Frontal cortex (tissue), 4 donors: ENCODE data around the gene SRSF5. TPM values are rescaled to one million over a fixed set of nuclear protein-coding genes. Genes with fewer than 3 reads are reported as not detected.
A peak's percentile ranks its signal among the peaks of the same experiment; 100 is the strongest.
"Not testable (repeated sequence)": the region's sequence is repeated elsewhere in the genome, so short reads cannot be mapped to it uniquely, and the experiment has no call there.

Source experiments
- DNase-seq, 2 donors: peaks; one replicate each; pipeline ENCODE4 v3.0.0; 2012; ENCODE audit warnings: low spot score in 2 of 2
- FAIRE-seq: peaks from 2 replicates; lab custom pipeline; 2012; peaks lifted over from hg19 to GRCh38; lab: Jason Lieb, UNC
- small RNA-seq: library from RNA; depleted of rRNA; stranded (forward); fragments of <200 nt; gene quantifications from one replicate; pipeline ENCODE3, GENCODE V24; 2014
- total RNA-seq: library from RNA; depleted of rRNA; stranded (reverse); fragments of >200 nt; gene quantifications from one replicate; pipeline ENCODE4 v1.2.3, GENCODE V29; 2014
- donor health status: control.
- donor health status: control.
- donor health status: control.

SRSF5 gene
- total RNA-seq, 1 donor from 2014 or later, result 120 TPM

DNA sequence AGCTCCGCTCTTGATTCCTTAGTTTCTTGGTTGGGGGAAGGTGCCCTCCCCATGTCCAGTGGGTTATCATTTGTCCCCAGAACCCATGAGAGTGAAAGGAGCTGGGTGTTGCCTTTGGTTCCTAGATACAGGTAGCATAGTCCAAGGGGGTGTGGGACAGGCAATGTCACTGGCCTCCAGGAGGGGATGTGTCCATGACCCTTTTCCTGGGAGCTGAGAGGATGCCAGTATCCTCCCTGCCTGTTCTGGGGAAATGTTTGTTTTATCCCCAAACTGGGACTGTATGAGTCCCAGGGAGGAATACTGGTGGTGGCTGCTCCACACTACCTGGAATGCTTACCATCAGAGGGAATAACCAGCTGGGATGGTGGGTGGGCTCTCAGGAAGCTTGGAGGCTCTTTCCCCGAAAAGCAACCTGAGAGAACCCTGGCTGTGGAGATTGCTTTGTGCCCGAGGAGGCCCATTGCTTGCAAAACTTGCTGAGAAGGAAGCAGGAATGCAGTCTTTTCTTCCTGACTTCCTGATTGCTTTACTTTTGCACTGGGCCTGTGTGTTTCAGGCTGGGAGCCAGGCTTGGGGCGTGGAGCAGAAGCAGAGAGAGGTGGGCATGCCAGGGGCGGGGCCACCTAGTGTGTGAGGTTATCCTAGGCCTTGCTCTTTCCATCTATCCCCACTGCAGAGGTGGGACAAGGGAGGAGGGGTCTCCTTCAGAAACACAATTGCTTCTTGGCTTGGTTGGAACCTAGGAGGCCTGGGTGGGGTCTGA is 30.8 kb downstream of the SRSF5 start:
- FAIRE-seq (no peak), DNase-seq (no peak)

DNA sequence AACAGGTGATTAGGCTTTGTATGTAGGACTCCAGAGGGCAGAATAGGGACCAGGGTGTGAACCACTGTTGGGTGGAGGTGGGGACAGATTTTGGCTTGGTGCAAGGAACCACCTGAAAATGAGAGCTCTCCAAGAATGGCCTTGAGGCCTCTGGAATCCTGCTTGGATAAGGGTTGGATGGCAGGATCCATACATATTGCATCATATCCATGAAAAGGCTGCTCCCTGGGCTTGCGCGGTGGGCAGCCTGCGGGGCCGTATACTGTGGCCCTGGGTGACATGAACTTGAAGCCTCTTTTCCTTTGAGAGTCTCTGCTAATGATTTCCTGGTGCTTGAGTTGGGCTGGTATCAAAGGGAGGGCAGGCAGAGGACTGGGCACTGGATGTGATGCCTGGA is 31.4 kb downstream of the SRSF5 start:
- FAIRE-seq, result no peak
- no peak for DNase-seq

DNA sequence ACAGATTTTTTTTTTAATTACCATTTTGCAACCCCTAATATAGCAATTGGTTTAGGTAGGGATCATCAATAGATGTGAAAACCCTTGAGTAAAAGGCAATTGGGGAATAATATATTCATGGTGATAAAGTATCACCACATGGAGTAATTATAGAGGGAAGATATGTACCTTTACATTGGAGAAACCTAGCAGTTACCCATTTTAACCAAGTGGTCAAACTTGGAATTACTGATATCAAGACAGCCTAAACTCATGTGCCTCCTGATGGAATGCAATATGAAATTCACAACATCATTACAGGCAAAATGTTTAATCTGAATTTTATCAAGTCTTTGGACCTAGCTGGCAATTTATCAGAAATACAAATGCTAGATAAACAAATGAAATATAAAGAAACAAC is 36.8 kb downstream of the SRSF5 start:
- FAIRE-seq, result no peak
- no peak for DNase-seq

DNA sequence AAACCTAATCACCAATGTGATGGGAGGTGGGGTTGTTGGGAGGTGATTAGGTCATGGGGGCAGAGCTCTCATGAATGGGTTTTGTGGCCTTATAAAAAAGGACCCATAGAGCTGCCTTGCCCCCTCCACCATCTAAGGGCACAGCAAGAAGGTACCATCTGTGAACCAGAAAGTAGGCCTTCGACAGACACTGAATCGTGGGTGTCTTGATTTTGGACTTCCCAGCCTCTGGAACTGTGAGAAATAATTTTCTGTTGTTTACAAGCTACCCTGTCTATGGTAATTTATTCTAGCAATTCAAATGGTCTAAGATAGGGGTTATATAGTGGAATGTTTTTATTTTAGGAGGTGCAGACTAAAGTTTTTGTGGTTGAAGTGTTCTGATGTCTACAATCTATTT is 38.0 kb downstream of the SRSF5 start:
- no peak for FAIRE-seq
- no peak for DNase-seq

DNA sequence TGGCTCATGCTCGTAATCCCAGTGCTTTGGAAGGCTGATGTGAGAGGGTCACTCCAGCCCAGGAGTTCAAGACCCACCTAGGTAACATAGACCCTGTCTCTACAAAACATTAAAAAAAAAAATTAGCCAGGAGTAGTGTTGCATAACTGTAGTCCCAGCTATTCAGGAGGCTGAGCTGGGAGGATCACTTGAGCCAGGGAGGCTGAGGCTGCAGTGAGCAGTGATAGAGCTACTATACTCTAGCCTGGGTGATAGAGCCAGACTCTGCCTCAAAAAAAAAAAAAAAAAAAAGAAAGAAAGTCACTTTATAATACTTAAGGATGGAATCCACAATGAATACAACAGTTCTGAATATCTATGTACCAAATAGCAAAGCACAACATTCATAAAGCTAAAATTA is 40.2 kb downstream of the SRSF5 start:
- no peak for FAIRE-seq
- DNase-seq, result no peak

DNA sequence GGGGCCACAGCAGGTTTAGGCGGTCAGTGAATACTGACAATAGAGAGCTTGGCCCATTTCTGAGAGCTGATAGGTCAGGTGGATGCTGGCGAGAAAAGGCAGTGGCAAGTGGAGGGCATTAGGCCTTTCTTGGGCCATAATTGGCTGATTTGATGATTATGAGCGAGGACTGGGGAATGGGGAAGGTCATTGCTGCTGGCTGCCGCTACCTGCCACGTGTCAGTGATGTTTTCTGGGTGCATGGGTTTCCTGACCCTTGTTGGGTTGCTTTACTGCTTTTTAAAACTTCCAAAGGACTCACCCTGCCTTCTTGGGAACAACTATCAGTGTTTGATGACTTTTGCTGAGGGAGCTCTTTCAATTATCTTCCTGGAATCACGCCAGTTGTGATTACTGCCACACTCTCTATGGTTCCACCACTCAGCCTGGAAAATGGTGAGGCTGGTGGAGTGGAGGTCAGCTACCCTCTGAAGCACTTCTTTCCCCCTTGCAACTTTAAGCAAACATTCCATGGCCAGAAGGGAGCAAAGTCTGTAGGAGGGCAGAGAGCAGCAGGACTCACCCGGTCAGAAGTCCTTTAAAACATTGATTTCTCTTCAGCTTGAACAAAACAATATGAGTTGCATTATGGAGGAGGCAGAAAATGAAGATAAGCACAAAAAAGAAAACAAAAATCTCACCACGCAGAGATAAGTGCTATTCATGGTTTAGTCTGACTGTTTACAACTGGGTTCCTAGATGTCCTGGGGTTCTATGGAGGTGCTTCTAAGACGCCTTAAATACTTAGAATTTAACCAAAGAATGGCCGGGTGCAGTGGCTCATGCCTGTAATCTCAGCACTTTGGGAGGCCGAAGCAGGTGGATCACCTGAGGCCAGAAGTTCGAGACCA is 42.2 kb downstream of the SRSF5 start:
- DNase-seq, result no peak
- FAIRE-seq, result no peak

DNA sequence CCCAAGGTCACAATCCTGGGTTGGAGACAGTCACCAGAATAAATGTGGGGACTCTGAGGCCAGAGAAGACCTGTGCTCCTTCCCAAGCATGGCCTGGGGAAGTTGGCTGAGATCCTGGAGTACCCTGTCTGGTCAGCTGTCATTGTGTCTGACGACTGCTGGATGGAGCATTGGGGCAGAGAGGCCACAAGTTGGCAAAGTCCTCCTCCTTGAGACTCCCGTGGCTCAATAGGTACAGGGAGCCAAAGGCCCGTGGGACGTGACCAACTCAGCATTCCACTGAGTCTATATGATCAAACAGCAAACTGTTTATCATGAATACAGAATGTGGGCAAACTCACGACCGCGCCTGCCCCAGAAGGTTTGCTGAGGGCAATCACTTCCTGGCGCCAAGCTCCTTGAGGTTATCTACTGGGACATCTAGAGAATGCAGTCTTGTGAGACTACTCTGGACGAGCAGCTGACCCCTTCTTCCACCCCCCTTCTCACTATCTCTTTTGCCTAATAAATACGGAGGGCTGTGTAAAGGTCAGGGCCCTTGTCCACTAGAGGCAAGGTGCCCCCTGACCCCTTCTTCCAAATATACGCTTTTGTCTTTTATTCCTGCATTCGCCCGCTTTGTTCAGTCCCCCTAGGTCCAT is 44.4 kb downstream of the SRSF5 start:
- FAIRE-seq, result no peak
- no peak for DNase-seq

DNA sequence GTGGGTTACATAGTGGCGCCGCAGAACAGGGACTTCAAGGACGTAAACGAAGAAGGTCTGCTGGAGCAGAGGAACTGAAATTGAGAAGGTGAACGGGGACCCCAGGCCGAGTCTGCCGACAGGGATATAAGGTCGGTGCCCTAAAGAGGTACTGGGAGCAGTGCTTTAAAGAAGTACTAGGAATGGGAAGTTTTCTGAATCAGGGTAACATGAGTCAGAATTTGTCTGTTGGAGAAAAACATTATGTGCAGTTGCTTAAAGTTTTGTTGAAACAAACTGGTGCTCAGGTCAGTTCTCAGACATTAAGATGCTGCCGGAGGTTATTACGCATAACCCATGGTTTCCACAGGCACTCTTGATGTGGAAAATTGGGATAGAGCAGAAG is 44.9 kb downstream of the SRSF5 start:
- FAIRE-seq (no peak), DNase-seq (no peak)

DNA sequence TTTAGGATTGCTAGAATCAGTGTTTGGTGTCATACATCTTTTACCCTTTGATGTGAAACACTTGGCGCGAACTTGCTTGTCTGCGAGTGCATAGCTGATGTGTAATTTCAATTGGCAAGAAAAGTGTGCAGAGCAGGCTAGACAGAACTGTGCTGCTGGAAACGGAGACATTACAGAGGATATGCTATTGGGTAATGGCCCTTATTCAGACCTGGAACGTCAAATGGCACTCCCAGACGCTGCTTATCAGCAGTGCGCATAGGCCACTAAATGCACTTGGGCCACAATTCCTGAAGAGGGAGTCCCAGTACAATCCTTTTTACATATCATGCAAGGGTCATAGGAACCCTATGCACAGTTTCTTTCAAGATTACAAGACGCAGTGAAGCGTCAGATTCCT is 45.8 kb downstream of the SRSF5 start:
- no peak for FAIRE-seq
- DNase-seq, result no peak

DNA sequence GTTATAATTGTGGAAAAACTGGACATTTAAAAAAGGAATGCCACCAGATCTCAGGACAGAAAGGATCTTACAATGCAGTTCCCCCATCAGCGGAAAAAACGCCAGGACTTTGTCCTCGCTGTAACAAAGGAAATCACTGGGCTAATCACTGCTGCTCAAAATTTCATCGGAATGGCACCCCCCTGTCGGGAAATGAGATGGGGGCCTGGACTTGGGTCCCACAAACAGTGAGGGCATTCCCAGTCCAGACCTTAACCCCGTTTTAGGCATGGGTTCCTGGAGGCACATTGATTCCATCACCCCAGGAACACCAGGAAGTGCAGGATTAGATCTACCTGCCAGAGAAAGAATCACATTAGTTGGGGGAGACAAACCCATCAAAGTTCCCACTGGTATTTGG is 46.4 kb downstream of the SRSF5 start:
- DNase-seq, FAIRE-seq: not testable (repeated sequence)

DNA sequence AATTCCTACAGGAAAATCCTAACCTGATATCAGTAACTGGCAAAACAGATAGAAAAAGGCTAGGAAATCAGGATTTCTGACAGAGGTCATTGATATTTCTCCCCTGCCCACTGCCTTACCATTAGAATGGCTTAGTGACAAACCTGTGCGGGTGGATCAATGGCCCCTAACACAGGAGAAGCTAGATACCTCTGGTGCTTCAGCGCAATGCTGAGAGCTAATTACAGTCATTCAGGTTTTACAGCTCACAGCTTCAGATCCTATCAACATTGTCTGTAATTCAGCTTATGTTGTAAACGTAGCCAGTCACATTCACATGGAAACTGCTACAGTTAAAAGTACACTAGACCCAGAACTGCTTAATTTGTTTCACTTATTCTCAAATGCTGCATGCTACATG is 47.5 kb downstream of the SRSF5 start:
- DNase-seq (no peak), FAIRE-seq (no peak)

DNA sequence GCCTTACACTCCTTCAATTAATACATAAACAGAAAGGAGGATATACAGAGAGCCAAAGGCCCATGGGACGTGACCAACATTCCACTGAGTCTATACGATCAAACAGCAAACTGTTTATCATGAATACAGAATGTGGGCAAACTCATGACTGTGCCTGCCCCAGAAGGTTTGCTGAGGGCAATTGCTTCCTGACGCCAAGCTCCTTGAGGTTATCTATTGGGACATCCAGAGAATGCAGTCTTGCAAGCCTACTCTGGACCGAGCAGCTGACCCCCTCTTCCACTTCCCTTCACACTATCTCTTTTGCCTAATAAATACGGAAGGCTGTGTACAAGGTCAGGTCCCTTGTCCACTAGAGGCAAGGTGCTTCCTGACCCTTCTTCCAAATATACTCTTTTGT is 48.6 kb downstream of the SRSF5 start:
- no peak for FAIRE-seq
- DNase-seq, result no peak

DNA sequence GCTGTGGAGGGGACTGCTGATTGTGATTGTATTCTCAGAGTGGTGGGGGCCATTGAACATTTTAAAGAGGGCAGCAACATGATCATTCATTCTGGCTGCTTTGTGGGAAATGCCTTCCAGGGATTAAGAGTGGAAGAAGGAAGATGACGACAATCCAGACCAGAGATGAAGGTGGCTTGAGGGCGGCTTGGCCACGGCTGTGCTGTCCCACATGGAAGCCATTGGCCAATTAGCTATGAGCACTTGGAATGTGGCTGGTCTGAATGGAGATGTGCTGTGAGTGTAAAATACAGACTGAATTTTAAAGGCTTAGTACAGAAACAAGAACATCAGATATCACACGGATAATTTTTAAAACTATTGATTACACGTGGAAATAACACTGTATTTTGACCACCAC is 49.3 kb downstream of the SRSF5 start:
- no peak for FAIRE-seq
- DNase-seq, result no peak

DNA sequence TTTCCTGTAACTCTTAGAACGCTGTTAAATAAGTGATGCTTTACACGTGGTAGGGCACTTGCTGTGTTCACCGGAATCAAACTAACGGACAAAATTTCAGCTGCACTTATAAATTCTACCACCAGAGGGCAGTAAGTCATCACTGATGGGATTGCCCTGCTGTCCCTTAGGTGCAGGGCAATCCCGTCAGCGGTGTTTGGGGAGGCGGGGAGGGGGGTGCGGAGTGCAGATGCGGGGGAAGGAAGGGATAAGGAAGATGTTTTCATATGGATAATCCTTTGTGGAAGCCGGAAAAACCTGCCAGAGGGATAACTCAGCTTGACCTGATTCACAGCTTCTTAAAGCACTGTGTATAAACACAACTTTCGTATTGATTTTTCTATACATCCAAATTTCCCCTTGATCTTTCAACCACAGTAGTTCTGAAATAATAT is 51.8 kb downstream of the SRSF5 start:
- FAIRE-seq (no peak), DNase-seq (peak; percentile 47 to 69)

DNA sequence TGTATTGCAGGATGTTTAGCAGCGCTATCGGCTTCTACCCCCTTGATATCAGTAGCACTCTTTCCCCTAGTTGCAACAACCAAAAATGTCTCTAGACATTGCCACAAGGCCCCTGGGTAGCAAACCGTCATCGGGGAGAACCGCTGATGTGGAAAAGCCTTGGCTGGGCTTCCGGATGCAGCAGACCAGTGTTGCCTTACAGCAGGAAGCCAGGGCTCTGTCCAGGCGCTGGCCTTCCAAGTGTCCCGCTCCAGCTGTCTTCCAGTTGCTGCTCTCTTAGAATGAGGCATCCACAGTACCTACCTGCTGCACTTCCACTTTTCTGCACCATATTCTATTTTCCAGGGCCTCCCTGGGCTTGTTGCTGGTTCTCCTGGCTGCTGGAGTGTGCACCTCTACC is 52.7 kb downstream of the SRSF5 start:
- FAIRE-seq (no peak), DNase-seq (no peak)

DNA sequence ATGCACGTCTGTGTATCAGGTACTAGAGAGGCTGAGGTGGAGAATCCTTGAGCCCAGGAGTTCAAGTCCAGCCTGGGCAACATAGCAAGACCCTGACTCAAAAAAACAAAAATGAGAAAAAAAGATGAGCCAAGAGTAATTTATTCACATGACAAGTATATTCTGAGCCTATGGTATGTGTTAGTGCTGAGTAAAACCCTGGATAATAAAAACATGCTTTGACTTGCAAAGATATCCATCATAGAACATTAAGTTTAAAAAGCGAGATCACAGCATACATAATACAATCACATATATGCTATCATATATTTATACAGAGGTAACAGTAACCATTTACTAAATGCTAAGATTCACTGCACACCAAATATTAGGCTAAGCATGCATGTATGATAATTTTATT is 54.0 kb downstream of the SRSF5 start:
- DNase-seq (no peak), FAIRE-seq (no peak)

Small RNAs within 50 kb of the gene (small RNA-seq; reads per million reads assigned to genes)
- not detected for gene RF00614

Other genes with a start within 250 kb of the SRSF5 start
- 4.5 TPM for gene CCDC177, start 192.3 kb upstream of the SRSF5 start, total RNA-seq
- 4.9 TPM for gene SUSD6, start 155.5 kb upstream of the SRSF5 start, total RNA-seq
- not detected for gene SLC10A1, start 30.1 kb downstream of the SRSF5 start, total RNA-seq
- 12.2 TPM for gene SMOC1, start 112.3 kb downstream of the SRSF5 start, total RNA-seq